ENCODE data around the gene LIN7A.
"Not testable (repeated sequence)": the region's sequence is repeated elsewhere in the genome, so short reads cannot be mapped to it uniquely, and the experiment has no call there.

Gene LIN7A

DNA sequence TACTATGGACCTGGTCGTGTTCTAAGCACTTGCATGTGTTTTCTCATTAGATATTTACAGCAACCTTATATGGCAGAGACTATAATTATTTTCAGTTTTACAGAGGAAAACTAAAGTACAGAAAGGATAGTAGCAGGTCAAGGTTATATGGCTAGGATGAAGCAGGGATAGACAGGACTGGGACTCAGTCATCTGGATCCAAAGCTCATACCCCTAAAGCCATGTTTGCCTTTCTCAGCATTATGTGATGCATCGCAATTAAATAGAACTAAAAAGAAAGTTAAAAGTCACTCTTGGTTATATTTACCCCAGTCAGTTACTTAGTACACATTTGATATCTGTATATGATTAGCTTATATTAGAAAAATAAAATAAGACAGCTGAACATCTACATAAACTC, 13.3 kb downstream of the LIN7A start:
- in situ Hi-C loops (cut with MboI; ENCODE audit: low sequenced_read_pairs), result no loop called here

GRCh38 chr12:80920006-80920405, 17.7 kb downstream of the LIN7A start:
- in situ Hi-C loops (cut with MboI; ENCODE audit: low sequenced_read_pairs), result no loop called here

DNA sequence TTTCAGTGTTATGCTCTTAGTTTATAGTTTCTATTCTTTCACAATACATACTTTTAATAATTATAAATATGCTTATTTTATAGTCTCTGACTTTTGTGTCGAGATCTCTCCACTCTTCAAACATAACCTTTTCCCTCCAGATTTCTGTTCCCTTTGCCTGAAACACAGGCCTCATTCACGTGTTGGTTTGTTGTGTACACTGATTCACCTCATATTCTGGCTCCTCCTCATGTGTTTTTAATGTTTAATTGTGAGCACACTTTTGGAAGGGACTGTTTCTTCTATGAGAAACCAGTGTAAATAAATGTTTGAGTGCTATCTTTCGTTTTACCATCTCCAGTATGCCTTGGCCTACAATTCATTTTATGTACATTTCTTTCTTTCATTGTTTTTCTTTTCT, 20.1 kb downstream of the LIN7A start:
- in situ Hi-C loops (cut with MboI; ENCODE audit: low sequenced_read_pairs), result no loop called here

- in situ Hi-C loops (cut with MboI; ENCODE audit: low sequenced_read_pairs), result no loop called here
Observed at GRCh38 chr12:80912901-80913770, 24.6 kb downstream of the LIN7A start.

DNA sequence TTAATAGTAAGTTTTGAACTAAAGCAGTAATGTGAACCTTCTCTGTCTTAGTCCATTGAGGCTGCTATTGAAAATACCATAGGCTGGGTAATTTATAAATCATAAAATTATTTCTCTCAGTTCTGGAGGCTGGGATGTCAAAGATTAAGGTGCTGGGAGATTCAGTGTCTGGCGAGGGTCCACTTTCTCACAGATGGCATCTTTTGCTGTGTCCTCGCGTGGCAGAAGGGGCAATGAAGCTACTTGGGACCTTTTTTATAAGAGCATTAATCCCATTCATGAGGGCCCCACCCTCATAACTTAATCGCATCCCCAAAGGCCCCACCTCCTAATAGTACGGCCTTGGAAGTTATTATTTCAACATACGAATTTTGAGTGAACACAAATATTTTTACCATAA, 28.4 kb downstream of the LIN7A start:
- in situ Hi-C loops (cut with MboI; ENCODE audit: low sequenced_read_pairs), result no loop called here

- in situ Hi-C loops (cut with MboI; ENCODE audit: low sequenced_read_pairs), result no loop called here
Observed at GRCh38 chr12:80902711-80903110, 35.0 kb downstream of the LIN7A start.

- in situ Hi-C loops (cut with MboI; ENCODE audit: low sequenced_read_pairs), result no loop called here
Observed at GRCh38 chr12:80901661-80902060, 36.1 kb downstream of the LIN7A start.

GRCh38 chr12:80895240-80895639, 42.5 kb downstream of the LIN7A start:
- in situ Hi-C loops (cut with MboI; ENCODE audit: low sequenced_read_pairs), result no loop called here

DNA sequence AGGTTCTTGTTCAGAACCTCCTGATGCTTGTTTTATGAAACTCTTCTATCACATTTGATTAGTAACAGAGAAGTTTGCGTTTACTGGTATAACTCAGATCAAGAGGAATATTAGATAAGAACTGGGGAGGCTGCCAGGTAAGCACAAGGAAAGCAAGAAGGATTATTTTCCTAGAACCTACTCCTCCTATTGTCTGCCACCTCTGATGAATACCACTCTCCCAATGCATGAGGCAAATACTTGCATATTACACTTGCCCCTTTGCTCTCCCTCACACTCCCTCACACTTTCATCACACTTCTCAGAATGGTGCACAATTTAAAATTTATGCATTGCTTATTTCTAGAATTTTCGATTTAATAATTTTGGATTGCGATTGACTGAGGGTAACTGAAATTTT, 43.6 kb downstream of the LIN7A start:
- in situ Hi-C loops (cut with MboI; ENCODE audit: low sequenced_read_pairs), result no loop called here

DNA sequence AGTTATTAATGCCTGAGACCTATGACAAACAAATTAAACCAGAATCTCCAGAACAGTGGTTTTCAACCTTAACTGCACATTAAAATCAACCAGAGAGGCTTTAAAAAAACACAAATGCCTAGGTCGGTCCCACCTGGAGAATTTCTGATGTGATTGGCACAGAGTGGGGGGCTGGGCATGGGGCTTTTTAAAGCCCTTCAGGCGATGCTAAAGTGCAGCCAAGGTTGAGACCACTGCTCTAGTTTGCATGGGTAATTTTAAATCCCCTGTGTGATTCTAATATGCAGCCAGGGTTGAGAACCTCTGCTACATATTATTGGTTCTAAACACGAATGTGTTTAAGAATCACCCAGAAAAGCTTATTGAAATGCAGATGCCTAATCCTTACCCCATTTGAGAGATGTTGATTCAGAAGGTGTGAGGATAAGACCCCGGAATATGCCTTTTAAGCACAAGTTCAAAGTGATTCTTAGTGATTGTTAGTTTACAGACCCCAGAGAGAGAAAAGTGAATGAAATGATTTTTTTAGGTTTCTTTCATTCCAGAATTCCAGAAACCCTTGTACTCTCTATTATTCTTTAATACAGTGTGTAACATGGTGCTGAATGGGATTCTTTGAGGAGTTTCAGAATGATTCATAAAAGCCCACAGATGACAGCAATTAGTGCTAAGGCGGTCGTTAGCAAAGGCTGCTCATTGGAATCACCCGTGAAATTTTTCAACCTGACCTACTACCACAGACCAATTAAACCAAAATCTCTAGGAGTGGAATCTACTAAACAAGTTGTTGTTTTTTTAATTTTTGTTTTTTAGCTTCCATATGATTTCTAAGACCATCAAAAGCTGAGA, 44.9 kb downstream of the LIN7A start:
- in situ Hi-C loops (cut with MboI; ENCODE audit: low sequenced_read_pairs), result no loop called here

GRCh38 chr12:80884651-80885050, 53.1 kb downstream of the LIN7A start:
- in situ Hi-C loops (cut with MboI; ENCODE audit: low sequenced_read_pairs), result no loop called here

DNA sequence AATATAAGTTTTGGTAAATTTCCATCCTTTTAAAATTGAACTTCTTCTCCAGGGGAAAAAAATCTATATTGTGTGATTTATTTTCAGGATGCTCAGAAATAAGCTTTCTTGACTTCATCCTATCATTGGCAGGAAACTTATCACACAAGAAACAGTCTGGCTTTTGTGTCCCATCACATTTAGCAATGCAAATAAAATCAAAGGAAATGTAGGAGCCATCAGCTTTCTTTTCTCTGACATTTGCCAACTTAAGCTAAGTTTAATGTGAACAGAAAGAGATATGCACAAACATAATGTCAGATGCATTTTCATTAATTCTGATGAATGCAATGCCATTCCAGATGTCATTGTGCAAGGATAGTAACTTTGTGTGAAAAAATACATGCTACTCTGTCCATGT, 56.6 kb downstream of the LIN7A start:
- in situ Hi-C loops (cut with MboI; ENCODE audit: low sequenced_read_pairs), result no loop called here

GRCh38 chr12:80878452-80878851, 59.3 kb downstream of the LIN7A start:
- in situ Hi-C loops (cut with MboI; ENCODE audit: low sequenced_read_pairs), result not testable (repeated sequence)

DNA sequence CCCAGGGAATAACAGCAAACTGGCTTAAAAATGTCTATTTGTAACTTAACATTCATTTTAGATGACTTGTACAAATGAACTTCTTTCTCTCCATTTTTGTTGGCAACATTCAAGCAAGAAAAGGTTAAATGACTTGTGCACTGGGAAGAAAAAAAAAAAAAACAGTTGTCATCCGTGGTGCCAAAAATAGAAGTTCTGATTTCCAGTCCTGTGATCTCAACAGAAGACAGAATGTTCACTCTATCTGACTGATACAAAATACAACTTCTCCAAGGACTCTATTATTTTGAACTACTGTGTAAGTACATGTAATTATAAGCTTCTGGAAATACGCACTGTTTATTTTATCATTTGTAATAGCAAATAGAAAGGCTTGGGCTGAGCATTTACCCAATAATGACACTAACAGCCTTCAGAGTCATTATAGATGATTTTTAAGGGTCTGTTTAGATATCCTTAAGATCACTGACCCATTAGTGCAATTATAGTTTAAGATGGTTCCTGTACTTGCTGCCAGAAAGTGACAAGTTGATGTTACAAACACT, 59.9 kb downstream of the LIN7A start:
- in situ Hi-C loops (cut with MboI; ENCODE audit: low sequenced_read_pairs), result no loop called here

DNA sequence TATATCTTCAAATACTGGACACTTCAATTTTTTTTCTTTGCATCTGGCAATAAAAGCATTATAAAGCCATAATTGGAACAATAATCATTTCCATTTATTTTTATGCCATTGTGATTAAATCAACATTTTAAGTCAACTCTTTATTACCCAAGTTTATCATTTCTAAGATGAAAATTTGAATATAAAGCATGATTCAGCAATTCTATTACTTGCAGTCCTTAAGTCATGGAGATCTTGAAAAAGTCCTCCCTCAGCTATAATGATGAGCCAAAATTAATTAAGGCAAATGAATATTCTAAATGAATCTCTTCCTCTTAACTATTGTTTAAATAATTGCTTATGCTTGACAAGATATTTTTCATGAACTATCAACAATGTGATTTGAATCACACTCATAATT, 65.7 kb downstream of the LIN7A start:
- in situ Hi-C loops (cut with MboI; ENCODE audit: low sequenced_read_pairs), result no loop called here

- in situ Hi-C loops (cut with MboI; ENCODE audit: low sequenced_read_pairs), result no loop called here
Observed at GRCh38 chr12:80869264-80869663, 68.5 kb downstream of the LIN7A start.

DNA sequence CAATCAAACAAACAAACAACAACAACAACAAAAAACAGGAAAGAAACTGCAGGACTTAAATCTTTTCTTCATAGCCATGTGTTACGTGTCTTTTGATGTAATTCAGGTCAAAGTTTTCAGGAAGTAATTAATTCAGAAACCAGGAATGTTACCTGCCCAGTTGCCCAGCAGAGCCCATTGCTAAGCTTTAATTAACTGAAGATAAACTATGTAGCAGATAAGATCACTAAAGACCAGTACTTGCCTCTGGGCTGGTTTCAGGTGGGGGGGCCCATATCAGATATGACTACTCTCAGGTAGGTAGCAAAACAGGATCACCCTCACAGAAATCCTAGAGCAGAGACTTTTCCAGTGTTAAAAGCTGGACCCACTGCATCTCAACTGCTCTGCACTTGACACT, 69.2 kb downstream of the LIN7A start:
- in situ Hi-C loops (cut with MboI; ENCODE audit: low sequenced_read_pairs), result no loop called here

DNA sequence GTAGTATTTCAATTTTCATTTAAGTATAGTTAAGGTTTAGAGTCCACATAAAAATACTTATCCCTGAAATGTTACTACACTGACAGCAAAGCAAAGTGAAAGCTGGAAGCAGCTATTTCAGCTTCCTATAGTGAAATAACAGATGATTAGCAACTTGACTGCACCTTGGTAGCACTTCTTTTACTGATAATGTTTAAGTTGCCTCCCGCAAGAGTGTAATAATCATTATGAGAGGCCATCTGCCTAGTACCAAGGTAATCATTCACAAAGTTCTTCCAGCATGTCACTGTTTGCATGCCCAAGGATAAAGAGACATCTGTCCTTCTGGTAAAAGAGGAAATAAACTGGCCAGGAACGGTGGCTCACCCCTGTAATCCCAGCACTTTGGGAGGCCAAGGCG, 69.8 kb downstream of the LIN7A start:
- in situ Hi-C loops (cut with MboI; ENCODE audit: low sequenced_read_pairs), result no loop called here

DNA sequence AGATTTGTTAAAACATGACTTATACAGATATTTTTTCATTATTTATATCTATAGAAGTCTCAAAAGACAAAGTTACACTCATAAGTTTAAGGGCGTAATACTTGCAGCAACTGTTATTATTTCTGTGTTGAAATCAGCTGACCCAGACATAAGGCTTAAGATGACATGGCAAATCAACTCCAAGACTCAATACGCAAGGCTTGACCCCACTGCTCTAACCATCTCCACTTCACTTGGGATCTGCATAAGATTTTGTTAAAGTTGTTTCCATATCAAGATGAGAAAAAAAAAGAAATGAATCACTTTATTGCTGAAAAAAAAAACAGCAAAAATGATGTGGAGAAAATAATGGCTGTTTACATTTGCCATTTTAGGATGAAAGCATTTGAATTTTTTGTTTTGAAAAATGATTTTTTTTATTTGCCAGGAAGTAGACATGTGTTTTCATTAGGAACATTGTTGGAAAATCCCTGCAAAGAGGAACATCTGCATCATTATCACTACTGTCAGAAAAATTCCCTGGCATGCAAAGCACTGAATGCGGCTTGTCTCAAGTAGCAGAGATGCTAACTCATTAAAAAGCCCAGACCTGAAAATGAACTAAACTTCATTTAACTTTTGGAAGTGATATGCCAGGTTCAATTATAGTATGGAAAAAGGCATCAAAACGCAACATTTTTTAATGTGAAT, 73.5 kb downstream of the LIN7A start:
- in situ Hi-C loops (cut with MboI; ENCODE audit: low sequenced_read_pairs), result no loop called here

DNA sequence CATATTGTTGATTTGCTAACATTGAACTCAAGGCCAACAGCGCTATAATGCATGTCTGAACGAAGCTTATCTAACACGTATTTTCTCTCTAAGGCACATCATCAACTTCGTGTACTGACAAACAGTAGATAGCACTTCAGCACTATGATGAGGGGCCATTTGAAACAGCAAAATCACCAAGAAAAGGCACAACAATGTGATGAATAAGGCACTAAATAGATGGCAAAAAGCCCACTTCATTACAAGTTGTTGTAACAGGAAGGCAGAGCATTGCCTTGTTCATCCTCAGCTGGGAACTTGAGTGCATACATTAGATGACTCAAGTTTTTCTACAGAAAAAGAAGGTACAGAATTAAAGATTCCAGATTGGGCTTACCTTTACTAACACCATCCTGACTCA, 75.2 kb downstream of the LIN7A start:
- in situ Hi-C loops (cut with MboI; ENCODE audit: low sequenced_read_pairs), result no loop called here
